HG03558 (cell line): ENCODE measurements around the gene VPS13D.

Source experiments
- ATAC-seq: cut with Tn5 transposase; IDR thresholded peaks from one replicate; pipeline ENCODE4 v1.9.1; 2021; ENCODE audit warnings: moderate number of reproducible peaks; ENCODE audit not compliant: unreplicated experiment; ENCODE audit errors: extremely low read depth

The VPS13D gene

DNA sequence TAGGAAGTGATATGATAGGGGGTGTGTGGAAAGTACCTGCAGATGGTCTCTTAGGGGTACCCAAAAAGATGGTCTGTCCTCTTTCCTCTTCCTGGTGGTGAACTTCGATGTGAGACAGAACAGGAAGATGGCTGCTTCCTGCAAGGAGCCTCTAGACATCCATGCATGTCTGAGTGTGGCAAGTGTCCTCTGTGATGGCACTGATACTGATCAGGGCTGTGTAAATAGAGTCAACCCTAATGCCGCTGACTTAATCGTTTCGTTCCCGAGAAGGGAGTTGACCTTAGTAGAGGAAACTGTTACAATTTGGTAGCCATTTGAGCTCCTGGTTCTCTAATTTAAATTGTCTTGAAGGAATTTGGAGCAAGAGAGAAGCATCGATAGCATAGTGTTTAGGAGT, 168.6 kb downstream of the VPS13D start:
- no peak for ATAC-seq

DNA sequence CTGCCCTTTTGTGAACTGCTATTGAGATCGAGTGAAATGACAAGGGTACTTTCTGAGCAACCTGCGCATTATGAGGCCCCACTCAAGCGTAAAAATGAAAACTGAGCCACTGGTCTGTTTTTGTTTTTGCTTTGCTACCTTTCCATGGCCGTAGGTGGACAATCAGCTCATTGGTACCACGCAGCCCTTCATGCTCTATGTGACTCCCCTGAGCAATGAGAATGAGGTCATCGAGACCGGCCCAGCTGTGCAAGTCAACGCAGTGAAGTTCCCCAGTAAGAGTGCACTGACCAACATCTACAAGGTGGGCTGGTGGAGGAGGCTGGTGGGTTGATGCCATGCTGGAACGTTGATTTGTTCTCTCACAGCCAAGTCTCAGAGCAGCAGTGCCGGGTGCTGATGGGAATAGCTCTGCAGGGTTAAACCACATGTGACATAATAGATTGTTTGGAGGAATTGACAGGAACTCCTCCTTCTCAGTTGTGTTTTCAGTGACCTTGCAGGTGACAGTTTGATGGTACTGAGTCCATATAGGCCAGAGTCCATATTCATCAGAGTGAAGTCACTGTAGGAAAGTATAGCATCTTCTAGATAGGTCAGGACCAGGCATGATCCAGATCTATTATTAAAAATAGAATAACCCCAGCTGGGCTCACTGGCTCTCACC, 170.3 kb downstream of the VPS13D start:
- ATAC-seq: no peak

DNA sequence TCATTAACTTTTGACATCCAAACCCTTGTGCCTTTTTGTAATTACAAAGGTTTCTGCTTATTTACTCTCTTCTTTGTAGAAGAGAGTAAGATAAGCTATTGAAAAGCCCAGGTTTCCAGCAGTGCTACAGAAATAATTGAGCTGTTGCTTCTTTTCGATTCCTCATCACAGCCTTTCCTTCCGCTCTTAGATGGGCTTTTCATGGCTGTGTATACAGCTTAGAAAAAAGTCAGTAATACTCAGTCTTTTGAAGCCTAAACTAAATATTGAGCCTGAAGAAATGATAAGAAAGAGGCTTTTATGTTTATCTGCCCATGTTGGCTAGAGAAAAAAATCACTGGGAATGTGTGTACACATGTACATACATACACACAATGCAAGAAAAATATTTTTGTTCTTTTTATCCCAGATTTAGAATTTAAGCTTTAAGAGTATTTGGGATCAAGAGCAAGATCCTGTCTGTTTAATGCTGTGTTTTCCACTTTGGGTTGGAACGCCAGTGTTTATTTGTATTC, 172.4 kb downstream of the VPS13D start:
- ATAC-seq: no peak

GRCh38 chr1:12402842-12403241, 173.0 kb downstream of the VPS13D start:
- ATAC-seq: no peak

DNA sequence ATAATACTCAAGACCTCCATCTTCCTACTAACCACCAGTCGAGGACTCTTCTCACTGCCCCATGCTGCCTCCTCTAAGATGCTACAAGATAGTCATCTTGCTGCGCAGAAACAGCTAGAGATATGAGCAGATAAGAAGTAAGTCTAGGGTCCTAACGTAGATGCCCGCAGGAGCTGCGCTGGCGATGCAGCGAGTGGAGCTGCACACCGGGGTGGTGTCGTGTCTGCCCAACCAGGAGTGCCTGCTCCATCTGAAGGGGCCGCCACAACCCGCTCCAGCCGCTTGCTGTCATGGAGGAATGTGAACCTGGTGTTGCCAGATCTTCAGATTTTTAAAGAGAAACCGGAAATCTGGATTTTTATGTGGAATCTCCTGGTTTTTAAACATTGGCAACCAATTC, 175.1 kb downstream of the VPS13D start:
- no peak for ATAC-seq

- no peak for ATAC-seq
These were observed 175.7 kb downstream of the VPS13D start for GRCh38 chr1:12405325-12406210.

- no peak for ATAC-seq
These were observed 176.6 kb downstream of the VPS13D start for GRCh38 chr1:12406211-12407021.

DNA sequence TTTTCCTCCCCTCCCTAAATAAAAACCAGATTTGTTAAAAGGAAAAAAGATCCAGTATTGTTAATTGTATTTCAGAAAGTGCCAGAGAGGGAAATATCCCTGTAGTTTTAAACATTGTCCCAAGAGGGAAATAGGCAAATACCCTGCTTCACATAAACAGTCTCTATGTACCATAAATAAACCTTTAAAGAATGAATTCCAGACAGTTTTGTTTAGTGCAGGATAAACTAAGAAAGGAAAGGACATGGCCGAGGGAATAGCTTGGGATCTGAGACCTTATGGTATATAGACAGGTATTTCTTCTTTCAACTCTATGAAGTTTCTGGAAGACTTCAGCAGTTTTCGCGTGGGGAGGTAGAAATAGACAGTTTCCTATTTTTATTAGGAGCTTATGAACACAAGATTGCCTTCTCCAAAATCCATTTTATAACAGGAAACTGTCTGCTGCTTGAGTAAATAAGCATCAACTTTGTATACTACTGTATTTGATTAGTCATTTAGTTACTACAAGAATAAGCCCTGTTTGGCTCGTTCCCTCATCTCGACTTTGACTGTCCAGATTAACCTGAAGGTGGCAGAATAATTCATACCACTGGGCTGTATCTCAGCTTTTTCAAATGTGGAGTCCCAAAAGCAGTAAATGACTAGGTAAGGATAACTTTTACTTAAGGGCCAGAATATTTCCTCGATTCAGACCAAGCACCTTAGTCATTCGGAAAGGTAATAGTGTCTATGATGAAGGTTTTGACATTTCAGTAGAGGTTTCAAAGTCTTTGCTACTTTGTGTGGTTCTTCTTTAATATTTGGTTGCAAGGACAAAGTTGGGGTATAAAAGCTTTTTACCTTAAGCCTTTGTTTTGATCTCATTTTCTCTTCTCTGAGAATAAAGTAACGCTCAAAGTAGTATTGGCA, 177.5 kb downstream of the VPS13D start:
- ATAC-seq: no peak

GRCh38 chr1:12407962-12408454, 178.2 kb downstream of the VPS13D start:
- no peak for ATAC-seq

GRCh38 chr1:12408662-12409061, 178.8 kb downstream of the VPS13D start:
- ATAC-seq: no peak

DNA sequence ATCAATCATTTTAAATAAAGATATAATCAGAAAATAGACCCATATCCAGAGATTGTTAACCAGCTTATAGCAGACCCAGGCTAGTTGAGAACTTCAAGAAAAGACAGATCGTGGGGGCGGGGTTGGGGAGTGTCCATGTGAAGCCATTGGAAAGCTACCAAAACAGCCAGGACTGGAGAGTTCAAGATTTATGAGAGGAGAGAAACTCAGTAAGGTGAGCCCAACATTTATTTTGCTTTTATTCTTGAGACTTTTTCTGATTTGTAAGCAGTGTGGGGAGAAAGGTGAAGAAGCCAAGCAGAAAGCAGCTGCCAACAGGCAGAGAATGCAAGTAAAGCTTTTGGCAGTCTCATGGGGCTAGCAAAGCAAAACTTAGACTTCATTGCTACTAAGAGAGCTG, 179.9 kb downstream of the VPS13D start:
- ATAC-seq: no peak

DNA sequence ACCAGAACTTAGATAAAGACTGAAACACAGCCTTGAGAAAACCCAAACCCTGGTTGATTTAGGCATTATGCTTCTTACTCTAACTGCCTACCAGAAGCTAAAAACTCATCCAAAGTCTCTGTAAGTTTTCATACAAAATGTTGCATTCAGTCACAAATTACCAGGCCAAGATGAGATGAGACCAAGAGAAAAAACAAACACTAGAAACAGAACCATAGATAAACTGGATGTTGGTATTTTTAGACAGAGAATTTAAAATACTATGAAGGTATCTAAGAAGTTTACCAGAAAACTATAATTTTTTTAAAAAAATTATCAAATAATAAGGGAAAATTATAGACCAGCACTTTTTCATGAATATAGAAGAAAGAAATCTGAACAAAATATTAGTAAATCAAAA, 180.5 kb downstream of the VPS13D start:
- ATAC-seq: no peak

- ATAC-seq: no peak
These were observed 181.3 kb downstream of the VPS13D start for GRCh38 chr1:12411098-12411497.

GRCh38 chr1:12411747-12412146, 181.9 kb downstream of the VPS13D start:
- ATAC-seq: no peak

- ATAC-seq: no peak
These were observed 182.6 kb downstream of the VPS13D start for GRCh38 chr1:12412439-12412838.

- no peak for ATAC-seq
These were observed 184.0 kb downstream of the VPS13D start for GRCh38 chr1:12413664-12414410.

GRCh38 chr1:12414444-12415018, 184.7 kb downstream of the VPS13D start:
- no peak for ATAC-seq

DNA sequence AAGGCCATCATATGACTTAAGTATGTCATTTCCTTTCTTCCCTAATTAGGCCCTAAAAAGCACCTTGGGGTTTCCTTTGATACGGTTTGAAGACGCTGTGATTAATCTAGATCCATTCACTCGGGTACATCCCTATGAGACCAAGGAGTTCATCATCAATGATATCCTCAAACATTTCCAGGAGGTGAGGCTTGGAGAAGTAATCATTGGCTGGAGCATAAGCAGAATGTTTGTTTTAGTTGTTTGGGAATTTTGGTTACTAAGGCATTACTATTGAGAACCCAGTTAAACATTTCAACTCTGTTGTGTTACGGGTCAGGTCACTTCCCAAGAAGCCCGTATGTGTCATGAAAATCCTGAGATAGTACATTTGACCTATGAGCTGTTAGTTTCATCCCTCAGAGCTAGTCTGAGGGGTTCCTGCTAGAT, 185.2 kb downstream of the VPS13D start:
- ATAC-seq: no peak
